DMS53 (cell line): ENCODE results near the gene L3MBTL4.

ENCODE experiments used
- DNase-seq: peaks from one replicate; lab custom pipeline; 2025; lab: John Stamatoyannopoulos, UW

L3MBTL4 gene

GRCh38 chr18:5987249-5987648 lies 427.5 kb downstream of the L3MBTL4 start:
- DNase-seq, result no peak

- no peak for DNase-seq
These were observed 428.3 kb downstream of the L3MBTL4 start for GRCh38 chr18:5986257-5986931.

GRCh38 chr18:5984245-5984644 lies 430.5 kb downstream of the L3MBTL4 start:
- no peak for DNase-seq

GRCh38 chr18:5983488-5983887 lies 431.2 kb downstream of the L3MBTL4 start:
- DNase-seq, result no peak

GRCh38 chr18:5982332-5982731 lies 432.4 kb downstream of the L3MBTL4 start:
- no peak for DNase-seq

GRCh38 chr18:5980721-5981120 lies 434.0 kb downstream of the L3MBTL4 start:
- peak; percentile 19 for DNase-seq

- no peak for DNase-seq
These were observed 434.7 kb downstream of the L3MBTL4 start for GRCh38 chr18:5979971-5980457.

- DNase-seq, result no peak
These were observed 435.4 kb downstream of the L3MBTL4 start for GRCh38 chr18:5979176-5979888.

- DNase-seq, result no peak
These were observed 437.7 kb downstream of the L3MBTL4 start for GRCh38 chr18:5977022-5977421.

- no peak for DNase-seq
These were observed 439.4 kb downstream of the L3MBTL4 start for GRCh38 chr18:5975111-5976002.

- DNase-seq, result no peak
These were observed 440.0 kb downstream of the L3MBTL4 start for GRCh38 chr18:5974696-5975095.

- DNase-seq, result no peak
These were observed 441.6 kb downstream of the L3MBTL4 start for GRCh38 chr18:5973099-5973498.

GRCh38 chr18:5972298-5972697 lies 442.4 kb downstream of the L3MBTL4 start:
- no peak for DNase-seq

GRCh38 chr18:5969989-5970403 lies 444.7 kb downstream of the L3MBTL4 start:
- DNase-seq, result peak; percentile 40

GRCh38 chr18:5969355-5969988 lies 445.2 kb downstream of the L3MBTL4 start:
- no peak for DNase-seq

- no peak for DNase-seq
These were observed 447.0 kb downstream of the L3MBTL4 start for GRCh38 chr18:5967666-5968065.

GRCh38 chr18:5967007-5967406 lies 447.7 kb downstream of the L3MBTL4 start:
- no peak for DNase-seq

- DNase-seq, result no peak
These were observed 448.2 kb downstream of the L3MBTL4 start for GRCh38 chr18:5966514-5966913.

GRCh38 chr18:5964996-5965395 lies 449.7 kb downstream of the L3MBTL4 start:
- no peak for DNase-seq

- no peak for DNase-seq
These were observed 450.1 kb downstream of the L3MBTL4 start for GRCh38 chr18:5964596-5964995.

GRCh38 chr18:5964108-5964507 lies 450.6 kb downstream of the L3MBTL4 start:
- no peak for DNase-seq

GRCh38 chr18:5963267-5963666 lies 451.4 kb downstream of the L3MBTL4 start:
- no peak for DNase-seq
